ENCODE measurements around the gene MTSS2.

DNA sequence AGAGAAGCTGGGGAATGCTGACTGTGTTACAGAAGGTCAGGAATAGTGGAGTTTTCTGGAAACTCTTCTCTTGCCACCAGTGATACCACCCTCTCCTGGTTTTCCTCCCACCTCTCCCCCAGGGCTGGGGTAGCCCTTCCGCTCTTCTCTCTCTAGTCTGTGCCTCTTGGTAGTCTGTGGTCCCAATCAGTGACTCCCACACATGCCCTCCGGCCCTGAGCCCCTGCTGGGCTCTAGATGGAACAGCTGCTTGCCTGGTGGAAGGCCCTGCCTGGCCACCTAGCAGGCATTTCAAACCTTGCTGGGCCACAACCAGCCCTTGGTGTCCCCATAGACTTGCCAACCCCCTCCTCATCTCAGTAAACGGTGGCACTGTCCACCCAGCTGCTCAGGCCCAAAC lies 15.2 kb upstream of the MTSS2 start:
- no peak for TF ChIP-seq EZH2 (IDR thresholded peaks at IDR 0.05; ENCODE audit: low read depth)
- TF ChIP-seq, protein P1, sequence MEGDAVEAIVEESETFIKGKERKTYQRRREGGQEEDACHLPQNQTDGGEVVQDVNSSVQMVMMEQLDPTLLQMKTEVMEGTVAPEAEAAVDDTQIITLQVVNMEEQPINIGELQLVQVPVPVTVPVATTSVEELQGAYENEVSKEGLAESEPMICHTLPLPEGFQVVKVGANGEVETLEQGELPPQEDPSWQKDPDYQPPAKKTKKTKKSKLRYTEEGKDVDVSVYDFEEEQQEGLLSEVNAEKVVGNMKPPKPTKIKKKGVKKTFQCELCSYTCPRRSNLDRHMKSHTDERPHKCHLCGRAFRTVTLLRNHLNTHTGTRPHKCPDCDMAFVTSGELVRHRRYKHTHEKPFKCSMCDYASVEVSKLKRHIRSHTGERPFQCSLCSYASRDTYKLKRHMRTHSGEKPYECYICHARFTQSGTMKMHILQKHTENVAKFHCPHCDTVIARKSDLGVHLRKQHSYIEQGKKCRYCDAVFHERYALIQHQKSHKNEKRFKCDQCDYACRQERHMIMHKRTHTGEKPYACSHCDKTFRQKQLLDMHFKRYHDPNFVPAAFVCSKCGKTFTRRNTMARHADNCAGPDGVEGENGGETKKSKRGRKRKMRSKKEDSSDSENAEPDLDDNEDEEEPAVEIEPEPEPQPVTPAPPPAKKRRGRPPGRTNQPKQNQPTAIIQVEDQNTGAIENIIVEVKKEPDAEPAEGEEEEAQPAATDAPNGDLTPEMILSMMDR (conservative IDR thresholded peaks at IDR 0.05) = no peak

Measured in PC-9 (cell line).